Stomach (tissue), 9 donors: ENCODE results near the gene NSUN7. TPM values are rescaled to one million over a fixed set of nuclear protein-coding genes. Genes with fewer than 3 reads are reported as not detected.

Experiments
- DNase-seq, 2 donors: peaks; one replicate each; pipeline versions ENCODE4 v3.0.0 to v3.0.0-alpha.2; 2013 to 2019
- H3K27ac ChIP-seq, 5 donors: fragments of 200-600 bp in 4 of 5; sonication (generic) in 4 of 5; one replicate each; pipeline ENCODE4 v1.5.1; 2013 to 2019; ENCODE audit warnings: mild to moderate bottlenecking in 1 of 5, moderate library complexity in 1 of 5
- H3K27me3 ChIP-seq, 3 donors: fragments of 200-600 bp; sonication (generic); one replicate each; pipeline ENCODE4 v1.5.1; 2017 to 2019; ENCODE audit warnings: mixed run types in 1 of 3
- H3K36me3 ChIP-seq, 4 donors: fragments of 200-600 bp; sonication (generic); 1 replicate in 3 of 4; 2 replicates in 1 of 4; pipeline ENCODE4 v1.5.1; 2016 to 2019
- H3K4me1 ChIP-seq, 4 donors: fragments of 200-600 bp; sonication (generic); one replicate each; pipeline ENCODE4 v1.5.1; 2016 to 2019
- H3K4me3 ChIP-seq, 4 donors: fragments of 200-600 bp; sonication (generic) in 3 of 4; one replicate each; pipeline ENCODE4 v1.5.1; 2016 to 2019; ENCODE audit warnings: mild to moderate bottlenecking in 1 of 4
- H3K9me3 ChIP-seq, 4 donors: fragments of 200-600 bp; sonication (generic); one replicate each; pipeline ENCODE4 v1.5.1; 2016 to 2019
- EP300 ChIP-seq: sonication (generic); formaldehyde crosslinking; IDR thresholded peaks from one replicate; pipeline ENCODE4 v1.6.1; 2017; ENCODE audit warnings: antibody characterized with exemption
- POLR2A ChIP-seq, 4 donors: fragments of 450-650 bp; IDR thresholded peaks; one replicate each; pipeline ENCODE4 v1.6.1; 2016; ENCODE audit warnings: antibody characterized with exemption in 4 of 4, control low read depth in 2 of 4, mild to moderate bottlenecking in 1 of 4, moderate library complexity in 1 of 4
- POLR2AphosphoS5 ChIP-seq, 3 donors: sonication (generic); formaldehyde crosslinking; IDR thresholded peaks; one replicate each; pipeline ENCODE4 v1.6.1; 2016; ENCODE audit warnings: antibody characterized with exemption in 3 of 3
- WGBS, 5 donors: extraction: QIAGEN DNeasy Blood & Tissue Kit in 3 of 5; methylation state at CpG; one replicate each; pipeline versions ENCODE4 v1.1.5 to v1.1.7; 2013 to 2018; 5-methylcytosine and 5-hydroxymethylcytosine counted together
- intact Hi-C: fragments of 100-400 bp; cut with DNase I; formaldehyde crosslinking; loops from one replicate; pipeline ENCODE4 v1.15.1; 2023; ENCODE audit warnings: low total_unique reads
- polyA plus RNA-seq, 3 donors: library from polyadenylated mRNA; stranded (reverse); fragments of 200-250 nt; gene quantifications; one replicate each; pipeline ENCODE4 v1.2.3, GENCODE V29; 2013
- total RNA-seq, 5 donors: library from RNA; depleted of rRNA; stranded (reverse); fragments of >200 nt; gene quantifications; one replicate each; pipeline versions ENCODE4 v1.1.0 to v1.2.3, GENCODE V29; 2014 to 2016
- TF ChIP-seq, protein P1 (sequence below), 7 experiments: fragments of 450-650 bp in 4 of 7; fragments of 200-600 bp in 3 of 7; sonication (generic) in 3 of 7; IDR thresholded peaks; one replicate each; pipeline ENCODE4 v1.5.1; 2016 to 2019; ENCODE audit warnings: antibody characterized with exemption in 7 of 7, control low read depth in 2 of 7, mild to moderate bottlenecking in 1 of 7
- donor health status: healthy with polysubstance abuse.
- donor health status: Bipolar disorder and iron deficiency.
- donor health status: healthy.

The NSUN7 gene
- total and polyA plus RNA-seq, 8 donors = 2.0 to 17.3 (median 7.9) TPM

- Histone ChIP-seq H3K27me3 (no peaks in the 10 kb centered on the region), H3K36me3 (no peaks in the 10 kb centered on the region), H3K9me3 (no peaks in the 10 kb centered on the region), H3K4me3 (no peak overlapping the region), H3K4me1 (peaks cover 0 to 2% (median 0%) of the 10 kb centered on the region in 4 donors), H3K27ac (no peak overlapping the region)
- 45 to 71% (median 65%) methylated on average over 2 of the region's 2 CpGs for WGBS, 5 donors
- TF ChIP-seq EP300 (no peak), POLR2A (IDR thresholded peaks at IDR 0.05) (no peak), POLR2AphosphoS5 (IDR thresholded peaks at IDR 0.05) (no peak)
- TF ChIP-seq, protein P1, sequence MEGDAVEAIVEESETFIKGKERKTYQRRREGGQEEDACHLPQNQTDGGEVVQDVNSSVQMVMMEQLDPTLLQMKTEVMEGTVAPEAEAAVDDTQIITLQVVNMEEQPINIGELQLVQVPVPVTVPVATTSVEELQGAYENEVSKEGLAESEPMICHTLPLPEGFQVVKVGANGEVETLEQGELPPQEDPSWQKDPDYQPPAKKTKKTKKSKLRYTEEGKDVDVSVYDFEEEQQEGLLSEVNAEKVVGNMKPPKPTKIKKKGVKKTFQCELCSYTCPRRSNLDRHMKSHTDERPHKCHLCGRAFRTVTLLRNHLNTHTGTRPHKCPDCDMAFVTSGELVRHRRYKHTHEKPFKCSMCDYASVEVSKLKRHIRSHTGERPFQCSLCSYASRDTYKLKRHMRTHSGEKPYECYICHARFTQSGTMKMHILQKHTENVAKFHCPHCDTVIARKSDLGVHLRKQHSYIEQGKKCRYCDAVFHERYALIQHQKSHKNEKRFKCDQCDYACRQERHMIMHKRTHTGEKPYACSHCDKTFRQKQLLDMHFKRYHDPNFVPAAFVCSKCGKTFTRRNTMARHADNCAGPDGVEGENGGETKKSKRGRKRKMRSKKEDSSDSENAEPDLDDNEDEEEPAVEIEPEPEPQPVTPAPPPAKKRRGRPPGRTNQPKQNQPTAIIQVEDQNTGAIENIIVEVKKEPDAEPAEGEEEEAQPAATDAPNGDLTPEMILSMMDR (IDR thresholded peaks at IDR 0.05) = no peak
- DNase-seq = no peak
- intact Hi-C loops = loop anchor here (5.0 kb wide), 1 partner anchor 159 kb away; no protein-coding TSS in a partner anchor
Observed at GRCh38 chr4:40737879-40738278, 11.9 kb upstream of the NSUN7 start.

DNA sequence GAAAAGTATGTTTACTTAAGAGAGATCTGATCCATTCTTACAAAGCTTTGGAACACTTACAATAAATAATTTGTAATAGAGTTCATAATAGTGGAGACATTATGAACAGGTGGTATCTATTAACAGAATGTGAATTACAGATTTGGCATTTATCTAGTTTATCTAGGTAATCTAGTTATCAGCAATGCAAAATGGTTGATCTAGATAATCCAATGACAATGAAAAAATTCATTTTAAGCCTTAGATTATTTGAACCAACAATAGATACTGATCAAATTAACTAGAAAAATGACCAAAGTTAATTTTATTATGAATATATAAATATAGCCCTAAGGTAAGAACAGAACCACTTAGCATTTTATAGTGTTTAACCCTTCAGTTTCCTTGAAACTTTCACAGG is 10.4 kb upstream of the NSUN7 start:
- Histone ChIP-seq H3K27ac (no peak overlapping the region), H3K4me1 (no peaks in the 10 kb centered on the region), H3K9me3 (no peaks in the 10 kb centered on the region), H3K27me3 (no peaks in the 10 kb centered on the region), H3K4me3 (no peak overlapping the region), H3K36me3 (no peaks in the 10 kb centered on the region)
- TF ChIP-seq POLR2AphosphoS5 (IDR thresholded peaks at IDR 0.05) (no peak), EP300 (no peak), POLR2A (IDR thresholded peaks at IDR 0.05) (no peak)
- TF ChIP-seq, protein P1 (IDR thresholded peaks at IDR 0.05) = no peak
- intact Hi-C loops = loop anchor here (5.0 kb wide), 1 partner anchor 158 kb away; no protein-coding TSS in a partner anchor
- DNase-seq = no peak

GRCh38 chr4:40744218-40744617 is 5.5 kb upstream of the NSUN7 start:
- H3K27me3 ChIP-seq = peaks cover 0 to under 1% (median 0%) of the 10 kb centered on the region in 3 donors
- TF ChIP-seq, protein P1 (IDR thresholded peaks at IDR 0.05) = no peak
- no peak for TF ChIP-seq POLR2A (IDR thresholded peaks at IDR 0.05)
- no peak for TF ChIP-seq POLR2AphosphoS5 (IDR thresholded peaks at IDR 0.05)
- TF ChIP-seq EP300 = no peak
- 28 to 48% (median 40%) methylated on average over 3 of the region's 3 CpGs for WGBS, 5 donors
- no peak overlapping the region for H3K4me3 ChIP-seq
- no peak overlapping the region for H3K27ac ChIP-seq
- intact Hi-C loops = no loop called here
- no peaks in the 10 kb centered on the region for H3K9me3 ChIP-seq
- H3K4me1 ChIP-seq = peaks cover 0 to 2% (median 0%) of the 10 kb centered on the region in 4 donors
- H3K36me3 ChIP-seq = no peaks in the 10 kb centered on the region
- DNase-seq = no peak

GRCh38 chr4:40745285-40745984 is 4.3 kb upstream of the NSUN7 start:
- 82 to 91% (median 88%) methylated on average over 6 of the region's 6 CpGs for WGBS, 5 donors
- H3K9me3 ChIP-seq = no peaks in the 10 kb centered on the region
- H3K27me3 ChIP-seq = peaks cover 0 to 13% (median 10%) of the 10 kb centered on the region in 3 donors
- no peak overlapping the region for H3K27ac ChIP-seq
- DNase-seq = no peak
- no peak overlapping the region for H3K4me3 ChIP-seq
- no peak for TF ChIP-seq EP300
- TF ChIP-seq, protein P1 (IDR thresholded peaks at IDR 0.05) = no peak
- TF ChIP-seq POLR2A (IDR thresholded peaks at IDR 0.05) = no peak
- no peak for TF ChIP-seq POLR2AphosphoS5 (IDR thresholded peaks at IDR 0.05)
- intact Hi-C loops = no loop called here
- no peaks in the 10 kb centered on the region for H3K36me3 ChIP-seq
- peaks cover 4 to 14% (median 10%) of the 10 kb centered on the region in 4 donors for H3K4me1 ChIP-seq
